OCI-LY1 (cell line): Measurements from ENCODE around the gene IL1R2.
"Not testable (repeated sequence)": the region's sequence is repeated elsewhere in the genome, so short reads cannot be mapped to it uniquely, and the experiment has no call there.

Experiments used
- H2AFZ ChIP-seq: fragments of 200-600 bp; sonication (generic), shearing (Covaris generic); 2 replicates; pipeline ENCODE4 v1.6.0; 2014; ENCODE audit warnings: antibody characterized with exemption, mild to moderate bottlenecking, low read length
- H3F3A ChIP-seq: fragments of 200-600 bp; sonication (generic), shearing (Covaris generic); 2 replicates; pipeline ENCODE4 v1.6.0; 2014; ENCODE audit warnings: mild to moderate bottlenecking, antibody characterized with exemption, low read length, moderate library complexity; ENCODE audit not compliant: insufficient read depth
- H3K27ac ChIP-seq: fragments of 200-600 bp; sonication (generic); 2 replicates; pipeline ENCODE4 v1.5.1; 2014; ENCODE audit warnings: low read length, mixed run types, mild to moderate bottlenecking, low read depth; ENCODE audit not compliant: poor library complexity, severe bottlenecking
- H3K27me3 ChIP-seq: fragments of 200-600 bp; sonication (generic); 2 replicates; pipeline ENCODE4 v1.6.0; 2014; ENCODE audit warnings: antibody characterized with exemption, mild to moderate bottlenecking, low read length, moderate library complexity; ENCODE audit not compliant: insufficient read depth
- H3K36me3 ChIP-seq: fragments of 200-600 bp; sonication (generic); 2 replicates; pipeline ENCODE4 v1.6.1; 2014; ENCODE audit warnings: mild to moderate bottlenecking, antibody characterized with exemption, low read length, moderate library complexity, mixed read lengths; ENCODE audit not compliant: insufficient read depth
- H3K4me1 ChIP-seq: fragments of 200-600 bp; sonication (generic); 2 replicates; pipeline ENCODE4 v1.5.1; 2014; ENCODE audit warnings: mild to moderate bottlenecking, low read length, moderate library complexity; ENCODE audit not compliant: insufficient read depth, severe bottlenecking
- H3K4me2 ChIP-seq: fragments of 200-600 bp; sonication (generic), shearing (Covaris generic); 2 replicates; pipeline ENCODE4 v1.6.1; 2014; ENCODE audit warnings: low read length
- H3K4me3 ChIP-seq: fragments of 200-600 bp; sonication (generic); 2 replicates; pipeline ENCODE4 v1.5.1; 2014; ENCODE audit warnings: low read length, low read depth, mild to moderate bottlenecking, mixed read lengths; ENCODE audit not compliant: poor library complexity, severe bottlenecking
- H3K79me2 ChIP-seq: fragments of 200-600 bp; shearing (Covaris generic); 2 replicates; pipeline ENCODE4 v1.6.1; 2016; ENCODE audit warnings: mixed run types, low read length, mixed read lengths; ENCODE audit not compliant: insufficient read depth
- H3K9ac ChIP-seq: fragments of 200-600 bp; sonication (generic), shearing (Covaris generic); 2 replicates; pipeline ENCODE4 v1.6.1; 2014; ENCODE audit warnings: mild to moderate bottlenecking, low read length, mixed read lengths
- H3K9me2 ChIP-seq: fragments of 200-600 bp; sonication (generic), shearing (Covaris generic); 2 replicates; pipeline ENCODE4 v1.6.1; 2014; ENCODE audit warnings: low read depth, mild to moderate bottlenecking, low read length, mixed read lengths
- H3K9me3 ChIP-seq: fragments of 200-600 bp; shearing (Covaris generic); 2 replicates; pipeline ENCODE4 v1.6.1; 2014; ENCODE audit warnings: low read length, mixed read lengths
- H4K20me1 ChIP-seq: fragments of 200-600 bp; sonication (generic), shearing (Covaris generic); 2 replicates; pipeline ENCODE4 v1.6.0; 2016; ENCODE audit warnings: mild to moderate bottlenecking, low read length; ENCODE audit not compliant: insufficient read depth
- CTCF ChIP-seq: fragments of 200-600 bp; sonication (generic), shearing (Covaris generic); IDR thresholded peaks from 2 replicates; pipeline ENCODE4 v1.5.1; 2017; ENCODE audit warnings: mild to moderate bottlenecking, antibody characterized with exemption, low read length, moderate library complexity, mixed read lengths
- EZH2 ChIP-seq: fragments of 200-600 bp; sonication (generic), shearing (Covaris generic); IDR thresholded peaks from 2 replicates; pipeline ENCODE4 v1.8.0; 2017; ENCODE audit warnings: borderline replicate concordance, mixed run types, mild to moderate bottlenecking, antibody characterized with exemption, low read length, moderate library complexity, mixed read lengths

Gene IL1R2

GRCh38 chr2:102065675-102066252, 74.0 kb downstream of the IL1R2 start:
- Histone ChIP-seq H4K20me1 (no peaks in the 10 kb centered on the region), H3K27ac (no peak overlapping the region), H3K4me1 (no peaks in the 10 kb centered on the region), H3K9me3 (no peaks in the 10 kb centered on the region), H3K9me2 (no peaks in the 10 kb centered on the region), H3K79me2 (no peaks in the 10 kb centered on the region), H3K9ac (no peak overlapping the region), H3K36me3 (no peaks in the 10 kb centered on the region), H2AFZ (no peak overlapping the region), H3K27me3 (no peaks in the 10 kb centered on the region), H3K4me3 (no peak overlapping the region), H3F3A (no peaks in the 10 kb centered on the region), H3K4me2 (no peak overlapping the region)
- TF ChIP-seq EZH2 = no peak
- TF ChIP-seq CTCF = no peak

- H4K20me1 ChIP-seq = no peaks in the 10 kb centered on the region
- H3K4me2 ChIP-seq = no peak overlapping the region
- H3K4me3 ChIP-seq = no peak overlapping the region
- no peak overlapping the region for H3K9ac ChIP-seq
- H3K9me2 ChIP-seq = no peaks in the 10 kb centered on the region
- H3K27me3 ChIP-seq = no peaks in the 10 kb centered on the region
- H3K79me2 ChIP-seq = no peaks in the 10 kb centered on the region
- no peak overlapping the region for H2AFZ ChIP-seq
- no peaks in the 10 kb centered on the region for H3F3A ChIP-seq
- no peaks in the 10 kb centered on the region for H3K4me1 ChIP-seq
- H3K36me3 ChIP-seq = no peaks in the 10 kb centered on the region
- no peaks in the 10 kb centered on the region for H3K9me3 ChIP-seq
- TF ChIP-seq EZH2 (no peak), CTCF (no peak)
- no peak overlapping the region for H3K27ac ChIP-seq
Measured at GRCh38 chr2:102066554-102066953, 74.8 kb downstream of the IL1R2 start.

GRCh38 chr2:102068126-102068525, 76.4 kb downstream of the IL1R2 start:
- H3K4me2 ChIP-seq, H3K9me2 ChIP-seq, H4K20me1 ChIP-seq, H3F3A ChIP-seq, H3K27me3 ChIP-seq, H3K27ac ChIP-seq, H3K9me3 ChIP-seq, H3K4me3 ChIP-seq, H3K9ac ChIP-seq, H3K36me3 ChIP-seq, H3K79me2 ChIP-seq, H3K4me1 ChIP-seq, H2AFZ ChIP-seq: not testable (repeated sequence)

- no peak overlapping the region for H3K27ac ChIP-seq
- no peaks in the 10 kb centered on the region for H3K79me2 ChIP-seq
- H3K9me3 ChIP-seq = no peaks in the 10 kb centered on the region
- no peaks in the 10 kb centered on the region for H3K4me1 ChIP-seq
- H3K27me3 ChIP-seq = no peaks in the 10 kb centered on the region
- TF ChIP-seq EZH2 = no peak
- no peak for TF ChIP-seq CTCF
- no peak overlapping the region for H2AFZ ChIP-seq
- H3K4me2 ChIP-seq = no peak overlapping the region
- H3F3A ChIP-seq = no peaks in the 10 kb centered on the region
- H3K4me3 ChIP-seq = no peak overlapping the region
- H4K20me1 ChIP-seq = no peaks in the 10 kb centered on the region
- no peaks in the 10 kb centered on the region for H3K9me2 ChIP-seq
- no peaks in the 10 kb centered on the region for H3K36me3 ChIP-seq
- no peak overlapping the region for H3K9ac ChIP-seq
Measured at GRCh38 chr2:102069311-102069974, 77.7 kb downstream of the IL1R2 start.
